ENCODE results near the gene NUCB1.
"Not testable (repeated sequence)": the region's sequence is repeated elsewhere in the genome, so short reads cannot be mapped to it uniquely, and the experiment has no call there.

Gene NUCB1

GRCh38 chr19:48899781-48900476 is at the start of gene NUCB1:
NUCB1 (plus strand) TSS chr19:48900312; CDS start chr19:48900797, 485 bp downstream.
- DNase-seq: peak; percentile 92

GRCh38 chr19:48852292-48852691 is 47.8 kb upstream of the NUCB1 start:
- DNase-seq: no peak

GRCh38 chr19:48853483-48853882 is 46.6 kb upstream of the NUCB1 start:
- DNase-seq: no peak

- DNase-seq: no peak
These were observed 46.0 kb upstream of the NUCB1 start for GRCh38 chr19:48854103-48854502.

GRCh38 chr19:48856921-48857320 is 43.2 kb upstream of the NUCB1 start:
- DNase-seq: no peak

GRCh38 chr19:48858984-48859710 is 41.0 kb upstream of the NUCB1 start:
- no peak for DNase-seq

GRCh38 chr19:48859711-48860572 is 40.2 kb upstream of the NUCB1 start:
- DNase-seq: no peak

- no peak for DNase-seq
These were observed 38.8 kb upstream of the NUCB1 start for GRCh38 chr19:48861313-48861712.

GRCh38 chr19:48862827-48863226 is 37.3 kb upstream of the NUCB1 start:
- DNase-seq: no peak

GRCh38 chr19:48866692-48867091 is 33.4 kb upstream of the NUCB1 start:
- DNase-seq: no peak

- no peak for DNase-seq
These were observed 32.9 kb upstream of the NUCB1 start for GRCh38 chr19:48867123-48867745.

- DNase-seq: no peak
These were observed 32.4 kb upstream of the NUCB1 start for GRCh38 chr19:48867746-48868113.

- no peak for DNase-seq
These were observed 31.8 kb upstream of the NUCB1 start, which contains the start of gene PLEKHA4 for GRCh38 chr19:48868114-48868886. PLEKHA4 (minus strand) TSS chr19:48868617; CDS start chr19:48867620, 997 bp downstream.

- no peak for DNase-seq
These were observed 30.1 kb upstream of the NUCB1 start for GRCh38 chr19:48870048-48870447.

GRCh38 chr19:48871471-48872181 is 28.5 kb upstream of the NUCB1 start:
- DNase-seq: not testable (repeated sequence)

- DNase-seq: peak; percentile 94
These were observed 27.8 kb upstream of the NUCB1 start, which contains the start of gene PPP1R15A for GRCh38 chr19:48872182-48872883. PPP1R15A (plus strand) TSS chr19:48872421; CDS start chr19:48873234, 813 bp downstream.

- DNase-seq: no peak
These were observed 27.1 kb upstream of the NUCB1 start for GRCh38 chr19:48872884-48873475.

GRCh38 chr19:48873476-48874302 is 26.4 kb upstream of the NUCB1 start:
- DNase-seq: no peak
